ENCODE data around the gene GABPB1.

GRCh38 chr15:50249704-50250103, 105.3 kb downstream of the GABPB1 start:
- TF ChIP-seq JUND (IDR thresholded peaks at IDR 0.05), result no peak
- TF ChIP-seq, protein P1, sequence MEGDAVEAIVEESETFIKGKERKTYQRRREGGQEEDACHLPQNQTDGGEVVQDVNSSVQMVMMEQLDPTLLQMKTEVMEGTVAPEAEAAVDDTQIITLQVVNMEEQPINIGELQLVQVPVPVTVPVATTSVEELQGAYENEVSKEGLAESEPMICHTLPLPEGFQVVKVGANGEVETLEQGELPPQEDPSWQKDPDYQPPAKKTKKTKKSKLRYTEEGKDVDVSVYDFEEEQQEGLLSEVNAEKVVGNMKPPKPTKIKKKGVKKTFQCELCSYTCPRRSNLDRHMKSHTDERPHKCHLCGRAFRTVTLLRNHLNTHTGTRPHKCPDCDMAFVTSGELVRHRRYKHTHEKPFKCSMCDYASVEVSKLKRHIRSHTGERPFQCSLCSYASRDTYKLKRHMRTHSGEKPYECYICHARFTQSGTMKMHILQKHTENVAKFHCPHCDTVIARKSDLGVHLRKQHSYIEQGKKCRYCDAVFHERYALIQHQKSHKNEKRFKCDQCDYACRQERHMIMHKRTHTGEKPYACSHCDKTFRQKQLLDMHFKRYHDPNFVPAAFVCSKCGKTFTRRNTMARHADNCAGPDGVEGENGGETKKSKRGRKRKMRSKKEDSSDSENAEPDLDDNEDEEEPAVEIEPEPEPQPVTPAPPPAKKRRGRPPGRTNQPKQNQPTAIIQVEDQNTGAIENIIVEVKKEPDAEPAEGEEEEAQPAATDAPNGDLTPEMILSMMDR (IDR thresholded peaks at IDR 0.05), result no peak
